Measurements from ENCODE around the gene DPP6.
"Not testable (repeated sequence)": the region's sequence is repeated elsewhere in the genome, so short reads cannot be mapped to it uniquely, and the experiment has no call there.

The DPP6 gene

DNA sequence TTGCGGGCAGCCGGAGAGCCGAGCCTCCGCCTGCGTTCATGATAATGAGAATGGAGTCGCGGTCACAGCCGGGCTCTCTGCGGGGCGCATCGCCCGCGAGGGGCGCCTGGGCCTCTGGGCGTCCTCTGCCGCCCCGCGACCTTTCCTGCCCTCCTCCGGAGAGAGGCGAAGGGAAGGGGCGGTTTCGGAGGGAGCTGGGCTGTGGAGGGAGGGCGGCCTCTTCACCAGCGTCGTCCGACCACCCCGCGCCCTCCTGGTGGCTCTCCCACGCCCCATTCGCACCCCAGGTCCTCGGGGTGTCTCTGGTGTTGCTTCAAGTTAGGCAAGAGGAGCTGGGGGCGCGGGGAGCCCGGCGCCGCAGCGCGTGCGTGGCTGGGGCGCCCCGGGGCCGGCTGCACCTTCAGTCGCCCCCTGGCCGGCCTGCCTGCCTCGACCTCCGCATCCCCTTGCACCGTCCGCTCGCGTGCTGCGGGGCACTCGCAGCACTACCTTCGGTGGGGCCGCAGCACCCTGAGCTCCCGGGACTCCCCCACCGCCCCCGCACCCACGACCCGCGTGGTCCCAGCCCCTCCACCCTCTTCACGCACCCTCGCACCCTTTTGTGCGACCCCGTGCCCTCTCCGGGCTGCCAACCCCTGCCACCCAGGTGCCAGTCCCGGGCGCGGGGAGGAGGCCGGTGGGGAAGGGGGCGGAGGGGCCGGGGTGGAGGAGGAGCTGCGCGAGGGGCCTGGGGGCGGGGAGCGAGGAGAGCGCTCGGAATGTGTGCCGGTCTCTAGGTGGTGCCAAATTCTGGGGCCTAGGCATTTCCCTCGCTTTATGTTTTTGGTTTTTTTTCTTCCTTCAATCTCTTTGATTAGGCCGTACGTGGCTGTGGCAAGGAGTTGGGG lies at the start of gene DPP6:
Gene DPP6, plus strand, starts transcription at position 756 of the 887 bp plus-strand sequence.
- DNase-seq (ENCODE audit: low spot score) = not testable (repeated sequence)

DNA sequence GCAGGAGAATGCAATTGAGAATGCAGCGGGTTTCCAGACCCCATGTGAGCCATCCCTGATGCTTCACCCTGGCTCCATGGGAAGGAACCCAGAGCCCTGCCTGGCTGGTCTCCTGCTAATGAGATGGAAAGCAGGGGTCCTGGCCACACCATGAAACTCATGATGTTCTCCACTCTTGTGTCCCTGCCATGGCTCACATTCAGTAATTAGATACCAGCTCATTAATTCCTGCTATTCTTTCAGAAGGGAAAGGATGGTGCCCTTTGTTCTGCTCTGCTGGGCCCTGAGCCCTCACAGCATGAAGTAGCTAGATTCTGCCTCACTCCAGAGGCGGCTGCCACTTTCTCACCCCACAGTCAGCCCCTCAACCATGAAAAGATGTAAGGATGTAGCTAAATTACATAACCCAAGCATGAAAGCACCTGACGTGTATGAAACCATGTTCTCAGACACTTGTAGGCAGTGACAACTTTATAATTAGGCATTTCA lies 42.7 kb upstream of the DPP6 start:
- not testable (repeated sequence) for DNase-seq (ENCODE audit: low spot score)

DNA sequence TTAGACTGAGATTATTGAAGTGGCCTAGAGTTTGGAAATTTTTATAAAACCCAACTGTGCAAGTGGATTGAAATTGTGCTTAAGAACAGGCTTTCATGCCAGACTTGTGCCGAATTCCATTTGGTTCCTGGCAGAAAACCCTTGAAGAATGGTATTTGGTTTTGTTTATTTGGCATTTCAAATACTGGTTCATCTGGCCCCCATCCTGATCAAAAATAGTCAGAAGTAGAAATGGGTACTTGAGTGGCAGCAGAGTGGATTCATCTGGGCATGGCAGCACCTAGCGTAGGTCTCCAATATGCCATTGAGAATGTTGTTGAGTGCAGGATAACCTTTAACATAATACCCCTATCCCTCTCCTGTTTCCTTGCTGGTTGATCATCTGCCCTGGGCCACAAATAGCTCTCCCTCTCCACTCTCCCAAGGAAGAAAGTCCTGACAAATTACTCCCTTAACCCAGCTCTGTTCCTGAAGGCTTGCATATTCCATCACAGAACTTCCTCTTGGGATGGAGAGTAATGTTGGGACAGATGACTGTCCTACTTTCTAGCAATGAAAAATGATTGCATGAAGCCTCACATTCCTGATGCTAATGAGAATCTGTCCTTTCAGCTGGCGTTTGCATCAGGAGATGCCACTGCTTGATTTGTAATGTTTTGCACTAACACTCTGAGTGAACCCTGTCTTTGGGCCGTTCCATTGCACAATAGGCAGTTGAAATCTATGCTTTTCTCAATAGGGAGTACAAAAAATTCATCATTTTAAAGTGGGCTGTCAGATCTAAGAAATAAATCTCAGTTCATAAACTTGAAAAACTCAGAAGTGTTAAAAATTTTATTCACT lies 41.3 kb upstream of the DPP6 start:
- DNase-seq (ENCODE audit: low spot score) = not testable (repeated sequence)

DNA sequence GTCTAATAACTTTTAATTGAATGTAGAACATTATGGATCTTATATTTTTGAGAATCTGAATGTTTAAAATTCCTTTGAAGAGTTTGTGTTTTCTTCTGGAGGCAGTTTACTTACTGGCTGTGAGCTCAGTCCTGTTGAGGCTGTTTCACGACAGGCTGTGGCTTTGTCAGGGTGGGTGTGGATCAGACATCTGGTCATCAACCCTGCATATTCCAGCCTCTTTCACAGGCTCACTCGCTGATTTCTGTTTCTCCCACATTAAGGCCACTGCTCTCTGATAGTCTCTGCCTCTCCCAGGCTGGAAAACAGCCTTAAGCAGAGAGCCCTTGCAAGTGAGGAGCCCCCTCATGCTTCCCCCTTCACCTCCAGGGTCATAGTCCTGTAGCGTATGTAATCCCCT lies 39.4 kb upstream of the DPP6 start:
- DNase-seq (ENCODE audit: low spot score) = not testable (repeated sequence)

DNA sequence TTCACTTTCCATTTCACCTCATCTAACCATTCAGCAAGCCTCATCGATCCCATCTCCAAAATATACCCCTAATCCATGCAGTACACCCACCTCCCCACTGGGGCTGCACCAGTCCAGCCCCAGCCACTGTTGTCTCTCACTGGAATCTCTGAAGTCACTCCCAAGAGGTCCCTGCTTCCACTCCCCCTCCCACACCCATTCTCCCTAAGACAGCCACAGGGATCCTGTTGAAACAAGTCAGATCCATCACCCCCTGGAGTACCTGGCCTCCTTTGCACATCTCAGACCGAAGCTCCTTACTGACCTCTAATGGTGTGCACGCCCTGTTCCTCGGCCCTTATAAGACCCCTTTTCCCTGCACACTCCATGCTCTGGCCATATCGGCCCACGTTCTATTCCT lies 36.6 kb upstream of the DPP6 start:
- DNase-seq (ENCODE audit: low spot score) = not testable (repeated sequence)

DNA sequence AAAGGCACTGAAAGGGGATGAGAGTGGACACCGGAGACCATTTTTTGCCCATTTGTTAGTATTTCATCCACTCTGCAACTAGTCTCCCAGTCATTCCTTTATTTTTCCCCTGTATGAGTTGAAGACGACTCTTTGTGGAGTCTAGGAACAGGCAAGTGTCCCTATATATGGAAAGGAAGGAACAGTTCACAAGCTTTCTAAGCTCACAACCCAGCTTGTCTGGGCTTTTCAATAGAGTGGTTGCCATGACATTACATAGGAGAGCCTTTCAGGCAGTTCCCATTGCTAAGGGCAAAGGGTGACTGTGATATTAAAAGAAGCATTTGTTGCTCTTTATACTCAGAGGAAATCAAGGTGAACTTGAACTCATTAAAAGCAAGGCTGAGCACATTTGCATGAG lies 33.8 kb upstream of the DPP6 start:
- DNase-seq (ENCODE audit: low spot score) = not testable (repeated sequence)

DNA sequence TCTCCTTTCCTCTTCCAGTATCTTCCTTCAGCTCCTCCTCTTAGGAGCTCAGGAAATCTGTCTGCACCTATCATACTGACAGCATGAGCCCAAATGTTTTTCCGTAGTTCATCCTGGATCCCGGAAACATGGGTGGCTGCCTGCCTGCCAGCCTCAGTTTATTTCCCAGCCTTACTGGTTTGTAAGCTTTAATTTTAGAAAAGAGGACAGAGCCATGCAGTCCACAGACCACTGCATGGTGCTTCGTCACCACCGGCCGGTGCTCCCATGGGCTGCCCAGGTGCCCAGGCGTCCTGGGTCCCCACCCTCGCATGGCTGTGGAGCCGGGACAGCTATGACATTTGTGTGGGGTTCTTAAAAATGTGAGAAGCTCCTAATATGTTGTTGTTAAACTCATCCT lies 24.4 kb upstream of the DPP6 start:
- not testable (repeated sequence) for DNase-seq (ENCODE audit: low spot score)

DNA sequence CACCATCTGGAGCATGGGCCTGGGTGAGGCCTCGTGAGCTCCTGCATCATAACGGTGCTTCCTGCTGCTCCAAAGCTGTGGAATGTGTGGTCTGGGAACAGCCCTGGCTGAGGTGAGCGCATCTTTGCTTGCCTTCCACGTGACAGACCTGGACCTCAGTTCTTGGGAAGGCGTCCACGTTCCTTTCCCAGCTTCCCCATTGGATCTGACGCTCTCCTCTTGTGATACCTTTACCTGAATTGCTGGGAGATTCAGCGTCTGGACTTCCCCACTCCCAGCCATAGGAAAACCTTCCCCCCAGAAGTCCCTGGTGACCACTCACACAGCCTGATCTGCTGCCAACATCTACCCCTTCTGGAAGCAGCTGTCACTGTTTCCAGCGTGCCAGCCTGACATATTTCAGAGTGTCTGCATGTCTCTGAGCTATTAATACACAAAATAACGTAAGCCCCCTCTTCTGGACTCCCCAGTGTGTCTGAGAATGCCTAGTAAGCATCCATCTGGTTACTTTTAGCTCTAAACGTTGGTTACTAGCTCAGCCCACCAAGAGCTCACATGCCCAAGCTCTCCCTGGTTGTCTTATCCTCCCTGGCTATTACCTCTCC lies 21.6 kb upstream of the DPP6 start:
- not testable (repeated sequence) for DNase-seq (ENCODE audit: low spot score)

DNA sequence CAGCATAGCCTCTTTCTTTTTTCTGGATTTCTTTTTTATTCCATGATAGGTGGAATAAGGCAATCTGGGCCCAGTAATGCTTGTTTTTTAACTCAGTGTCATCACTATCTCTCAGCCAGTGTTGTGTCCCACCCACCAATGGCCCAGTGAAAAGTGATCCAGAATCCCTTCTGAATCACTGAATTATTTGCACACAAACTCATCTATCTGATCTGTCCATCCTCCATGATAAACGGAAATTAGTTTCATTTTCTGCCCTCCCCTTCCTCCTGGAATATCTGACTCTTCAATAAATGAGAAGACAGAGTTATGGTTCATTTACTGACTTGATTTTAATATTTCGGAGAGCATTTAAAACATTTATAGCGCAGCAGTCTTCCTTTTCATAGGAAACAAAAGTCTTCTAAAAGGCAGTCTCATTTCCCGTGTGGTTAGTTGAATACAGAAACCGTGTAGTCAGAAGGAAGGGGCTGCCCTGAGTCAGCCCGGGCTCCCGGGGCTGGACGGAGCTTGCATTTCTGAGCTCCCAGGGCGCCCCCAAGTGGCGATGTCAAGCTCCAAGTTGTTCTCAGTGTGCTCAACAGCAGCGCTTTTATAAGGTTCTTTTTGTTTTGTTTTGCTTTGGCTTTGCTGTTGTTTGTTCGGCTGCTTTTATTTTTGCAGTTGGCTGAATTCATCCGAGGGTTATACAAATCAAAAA lies 12.6 kb upstream of the DPP6 start:
- DNase-seq (ENCODE audit: low spot score) = not testable (repeated sequence)

DNA sequence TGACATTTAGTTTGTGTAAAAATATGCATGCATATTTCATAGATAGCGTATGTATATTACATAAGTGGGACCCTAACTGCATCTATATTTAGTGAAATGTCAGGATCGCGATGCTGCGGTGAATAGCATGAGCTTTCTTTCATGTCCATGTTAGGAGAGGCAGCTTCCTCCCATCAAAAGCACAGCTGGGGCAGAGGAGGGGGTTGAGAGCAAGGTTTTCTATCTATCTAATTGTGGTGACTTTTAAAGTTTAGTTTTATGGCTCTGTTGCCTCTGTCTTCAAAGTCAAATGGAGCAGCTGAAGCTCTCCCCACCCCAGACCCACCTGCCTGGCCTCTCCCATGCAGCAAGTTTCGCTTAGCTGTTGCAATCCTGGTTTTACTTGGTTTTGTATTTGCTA lies 1.8 kb upstream of the DPP6 start:
- not testable (repeated sequence) for DNase-seq (ENCODE audit: low spot score)

DNA sequence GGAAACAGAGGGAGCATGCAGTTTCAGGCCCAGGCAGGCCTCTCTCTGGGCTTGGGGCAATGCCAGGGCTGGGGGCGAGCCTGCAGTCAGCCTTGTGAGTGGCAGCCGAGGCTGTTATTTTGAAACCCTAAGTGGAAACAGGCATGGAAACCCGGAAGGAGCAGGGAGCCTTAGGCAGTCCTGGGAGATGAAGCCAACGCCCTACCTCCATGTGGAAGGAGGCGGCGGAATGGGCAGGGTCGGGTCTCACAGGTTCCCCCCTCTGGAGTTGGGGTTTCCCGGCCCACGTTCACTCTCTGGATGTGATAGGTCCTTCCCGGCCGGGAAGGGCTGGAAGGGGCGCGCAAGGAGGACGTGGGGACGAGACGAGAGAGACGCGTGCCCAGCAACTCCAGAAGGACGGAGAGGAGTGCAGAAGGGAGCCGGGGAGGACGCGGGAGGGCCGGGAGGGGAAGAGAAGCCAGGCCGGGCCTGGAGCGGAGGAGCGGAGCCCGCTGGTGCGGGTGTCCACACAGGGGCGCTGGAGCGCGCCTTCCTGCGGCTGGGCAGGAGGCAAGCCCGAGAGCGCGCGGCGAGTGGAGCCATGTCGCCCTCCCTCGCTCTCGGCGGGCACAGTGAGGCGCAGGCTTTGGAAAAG lies 1.1 kb upstream of the DPP6 start:
- not testable (repeated sequence) for DNase-seq (ENCODE audit: low spot score)

DNA sequence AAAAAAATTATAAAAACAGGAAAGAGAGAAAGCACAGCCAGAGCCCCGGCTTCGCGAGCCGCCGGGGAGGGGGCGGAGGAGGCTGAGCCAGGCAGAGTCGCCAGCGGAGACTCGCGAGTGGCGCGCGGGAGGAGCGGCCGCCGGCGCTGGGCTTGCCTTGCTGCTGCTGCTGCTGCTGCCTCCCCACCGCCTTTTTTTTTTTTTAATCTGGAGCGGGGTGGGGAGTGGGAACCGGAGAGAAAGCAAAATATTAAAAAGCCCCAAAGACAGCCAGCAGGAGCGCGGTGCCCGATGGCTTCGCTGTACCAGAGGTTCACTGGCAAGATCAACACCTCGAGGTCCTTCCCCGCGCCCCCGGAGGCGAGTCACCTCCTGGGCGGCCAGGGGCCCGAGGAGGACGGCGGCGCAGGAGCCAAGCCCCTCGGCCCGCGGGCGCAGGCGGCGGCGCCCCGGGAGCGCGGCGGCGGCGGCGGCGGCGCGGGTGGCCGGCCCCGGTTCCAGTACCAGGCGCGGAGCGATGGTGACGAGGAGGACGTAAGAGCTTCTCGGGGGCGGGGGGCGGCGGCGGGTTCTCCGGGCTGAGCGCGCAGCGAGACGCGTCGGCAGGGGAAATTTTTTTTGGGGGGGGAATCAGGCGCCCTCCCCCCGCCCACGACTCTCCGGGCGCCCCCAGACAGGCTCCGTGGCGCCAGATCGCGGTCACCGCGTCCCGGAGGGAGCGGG lies 493 bp downstream of the DPP6 start:
- not testable (repeated sequence) for DNase-seq (ENCODE audit: low spot score)

DNA sequence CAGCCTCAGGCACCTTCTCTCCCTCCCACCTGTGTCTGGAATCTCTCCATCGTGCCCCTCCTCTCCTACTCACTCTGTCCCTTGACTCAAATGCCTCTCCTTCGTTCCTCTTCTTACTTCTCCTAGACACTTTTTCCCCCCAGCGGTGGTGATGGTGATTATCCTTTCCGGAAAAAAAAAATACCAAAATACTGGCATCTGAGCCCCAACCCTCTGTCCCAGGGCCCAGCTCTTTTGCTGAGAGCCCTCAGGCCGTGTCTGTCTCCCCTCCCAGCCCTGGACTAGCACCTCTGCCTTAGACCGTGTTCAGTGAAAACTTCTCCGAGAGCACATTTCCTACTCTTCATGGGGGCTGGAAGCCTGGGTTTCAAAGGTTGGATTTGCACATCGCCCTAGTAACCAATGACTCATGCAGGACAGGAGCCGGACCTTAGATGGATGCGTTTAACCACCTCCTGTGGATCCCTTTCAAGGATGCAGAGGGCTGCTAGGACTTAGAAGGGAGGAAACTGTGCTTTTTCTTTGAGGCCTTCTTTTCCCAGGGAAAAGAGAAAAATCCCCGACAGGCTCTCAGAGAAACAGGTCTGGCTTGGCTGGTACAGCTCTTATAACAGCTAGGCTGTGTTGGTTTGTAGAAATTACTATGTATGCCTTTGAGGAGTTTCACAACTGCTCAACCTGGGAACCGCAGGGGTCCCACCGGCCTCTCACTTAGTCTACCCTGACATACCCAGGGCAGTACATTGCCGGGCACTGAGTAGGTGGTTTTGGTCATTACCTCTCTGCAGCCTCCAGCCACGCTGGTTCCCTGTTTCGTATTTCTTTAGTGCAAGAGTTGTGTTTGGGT lies 1.5 kb downstream of the DPP6 start:
- not testable (repeated sequence) for DNase-seq (ENCODE audit: low spot score)

DNA sequence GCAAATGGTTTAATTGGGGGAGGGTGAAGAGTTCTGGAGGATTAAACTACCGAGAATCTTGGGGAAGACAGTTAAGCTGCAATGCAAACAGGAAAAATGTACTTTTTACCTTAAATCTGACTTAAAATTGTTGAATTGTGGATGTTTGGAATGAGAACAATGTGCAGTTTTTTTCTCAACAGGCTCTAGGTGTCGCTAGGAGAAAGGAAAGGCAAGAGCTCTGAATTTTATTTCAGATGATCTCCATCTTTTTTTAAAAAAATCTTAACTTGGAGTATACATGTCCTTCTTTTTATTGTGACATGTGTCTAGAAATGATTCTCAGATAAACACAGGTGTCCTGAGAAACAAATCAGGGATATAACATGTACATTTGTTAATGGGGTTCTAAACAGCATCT lies 2.5 kb downstream of the DPP6 start:
- not testable (repeated sequence) for DNase-seq (ENCODE audit: low spot score)

DNA sequence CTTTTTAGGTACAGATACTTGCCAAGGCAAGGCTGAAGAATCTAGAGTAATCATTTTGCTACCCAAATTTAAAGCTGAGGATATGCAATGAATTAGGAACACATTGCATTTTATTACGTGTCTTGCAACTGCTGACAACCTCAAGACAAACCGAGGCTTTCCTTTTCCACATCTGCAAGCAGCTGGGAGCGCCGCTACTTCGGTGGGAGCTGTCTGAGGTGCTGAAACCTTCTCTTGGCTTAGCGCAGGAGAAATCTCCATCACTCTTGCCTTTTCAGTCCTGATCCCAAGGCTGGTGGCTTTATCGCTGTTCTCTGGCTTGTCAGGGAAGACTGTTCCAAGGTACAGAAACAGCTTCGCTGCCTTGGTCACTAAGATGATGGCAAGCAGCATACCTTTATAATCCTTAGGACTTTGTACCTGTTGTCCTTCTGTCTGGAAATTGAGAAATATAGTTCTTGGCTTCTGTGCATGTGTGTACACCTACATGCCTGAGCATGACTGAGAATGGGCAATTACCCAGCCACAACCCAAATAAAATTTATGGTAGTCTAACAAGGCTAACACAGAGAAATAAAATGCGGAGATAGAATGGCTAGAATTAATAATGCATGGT lies 3.4 kb downstream of the DPP6 start:
- DNase-seq (ENCODE audit: low spot score) = peak; percentile 76

DNA sequence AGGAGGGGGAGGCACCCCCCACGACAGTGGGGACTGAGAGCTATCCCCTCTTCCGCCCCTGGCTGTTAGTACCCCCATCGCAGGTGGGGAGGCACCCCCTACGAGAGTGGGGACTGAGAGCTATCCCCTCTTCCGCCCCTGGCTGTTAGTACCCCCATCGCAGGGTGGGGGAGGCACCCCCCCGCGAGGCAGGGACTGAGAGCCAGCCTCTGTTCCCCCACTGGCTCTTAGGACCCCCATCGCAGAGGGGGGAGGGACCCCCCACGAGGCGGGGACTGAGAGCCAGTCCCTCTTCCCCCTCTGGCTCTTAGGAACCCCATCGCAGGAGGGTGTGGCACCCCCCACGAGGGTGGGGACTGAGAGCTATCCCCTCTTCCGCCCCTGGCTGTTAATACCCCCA lies 6.6 kb downstream of the DPP6 start:
- not testable (repeated sequence) for DNase-seq (ENCODE audit: low spot score)

DNA sequence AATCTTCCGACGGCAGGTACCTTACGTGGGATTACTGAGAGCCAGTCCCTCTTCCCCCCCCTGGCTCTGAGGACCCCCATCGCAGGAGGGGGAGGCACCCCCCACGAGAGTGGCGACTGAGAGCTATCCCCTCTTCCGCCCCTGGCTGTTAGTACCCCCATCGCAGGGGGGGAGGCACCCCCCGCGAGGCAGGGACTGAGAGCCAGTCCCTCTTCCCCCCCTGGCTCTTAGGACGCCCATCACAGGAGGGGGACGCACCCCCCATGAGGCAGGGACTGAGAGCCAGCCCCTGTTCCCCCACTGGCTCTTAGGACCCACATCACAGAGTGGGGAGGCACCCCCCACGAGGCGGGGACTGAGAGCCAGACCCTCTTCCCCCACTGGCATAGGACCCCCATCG lies 8.4 kb downstream of the DPP6 start:
- not testable (repeated sequence) for DNase-seq (ENCODE audit: low spot score)

DNA sequence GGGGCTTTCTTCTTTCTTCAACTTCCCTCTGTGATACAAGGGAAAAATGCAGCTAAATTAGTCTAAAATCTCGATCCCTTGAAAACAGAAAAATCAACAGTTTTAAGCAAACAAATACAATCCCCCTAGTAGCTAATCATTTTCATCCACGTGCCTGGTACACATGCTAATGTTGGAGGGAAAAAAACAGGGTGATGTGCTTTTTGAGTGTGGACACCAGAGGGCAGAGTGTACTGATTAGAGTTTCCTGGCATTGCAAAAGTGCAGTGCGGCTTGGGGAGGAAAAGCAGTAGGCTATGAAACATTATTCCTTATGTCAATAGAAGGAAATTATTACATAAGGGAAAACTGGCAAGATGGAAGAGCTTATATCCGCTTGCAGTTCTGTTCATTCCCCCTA lies 19.6 kb downstream of the DPP6 start:
- not testable (repeated sequence) for DNase-seq (ENCODE audit: low spot score)

Data from left forelimb (tissue), 1 donor.